H1 (cell line): ENCODE measurements around the gene OR6B2. TPM values are rescaled to one million over a fixed set of nuclear protein-coding genes. Genes with fewer than 3 reads are reported as not detected.

Source experiments
- CTCF ChIA-PET: fragments of 300-600 bp; sonication (Branson Sonifier 250); formaldehyde crosslinking; loops from one replicate; lab custom pipeline; 2021; ENCODE audit not compliant: partially characterized antibody; lab: Charles Lee
- POLR2A ChIA-PET: fragments of 300-600 bp; sonication (Branson Sonifier 250); formaldehyde crosslinking; loops from one replicate; lab custom pipeline; 2021; ENCODE audit warnings: inconsistent platforms; ENCODE audit not compliant: partially characterized antibody; lab: Charles Lee
- DNase-seq, 2 experiments: peaks; one replicate each; pipeline versions ENCODE4 v3.0.0 to v3.0.0-alpha.2; 2010 to 2022; ENCODE audit warnings: low spot score in 2 of 2, low read depth in 1 of 2, mixed read lengths in 1 of 2
- FAIRE-seq: peaks from 2 replicates; lab custom pipeline; 2011; peaks lifted over from hg19 to GRCh38; lab: Jason Lieb, UNC
- H2AFZ ChIP-seq: 2 replicates; pipeline ENCODE4 v1.8.1; 2012; ENCODE audit warnings: low read length, inconsistent platforms
- H2AK5ac ChIP-seq: 2 replicates; pipeline ENCODE4 v1.6.1; 2013; ENCODE audit warnings: low read depth, low read length
- H2BK120ac ChIP-seq: replicated peaks from 2 replicates; pipeline ENCODE3; 2013; ENCODE audit warnings: low read depth, low read length, inconsistent platforms
- H2BK12ac ChIP-seq: 2 replicates; pipeline ENCODE4 v1.6.1; 2013; ENCODE audit warnings: low read depth, low read length
- H2BK15ac ChIP-seq: 2 replicates; pipeline ENCODE4 v1.6.1; 2013; ENCODE audit warnings: low read length
- H2BK20ac ChIP-seq: 2 replicates; pipeline ENCODE4 v1.6.1; 2013; ENCODE audit warnings: low read length
- H2BK5ac ChIP-seq: 2 replicates; pipeline ENCODE4 v1.6.1; 2013; ENCODE audit warnings: low read depth, low read length
- H3K14ac ChIP-seq: 2 replicates; pipeline ENCODE4 v1.6.1; 2013; ENCODE audit warnings: inconsistent platforms; ENCODE audit not compliant: insufficient read length
- H3K18ac ChIP-seq: 2 replicates; pipeline ENCODE4 v1.6.1; 2013; ENCODE audit warnings: low read length; ENCODE audit errors: extremely low read depth
- H3K23ac ChIP-seq: 2 replicates; pipeline ENCODE4 v1.6.1; 2013; ENCODE audit warnings: inconsistent platforms; ENCODE audit not compliant: insufficient read length
- H3K23me2 ChIP-seq: 2 replicates; pipeline ENCODE4 v1.6.1; 2013; ENCODE audit warnings: low read depth, low read length
- H3K27ac ChIP-seq: 2 replicates; pipeline ENCODE4 v1.6.1; 2011; ENCODE audit warnings: low read depth, low read length, inconsistent platforms
- H3K27me3 ChIP-seq, 4 experiments: replicated peaks in 1 of 4; 1 replicate in 1 of 4; 2 replicates in 3 of 4; pipeline versions ENCODE4 v1.6.1 to v1.8.1; 2011 to 2013; ENCODE audit warnings: low read length in 3 of 4, mild to moderate bottlenecking in 3 of 4, inconsistent platforms in 2 of 4, mixed read lengths in 2 of 4, moderate library complexity in 1 of 4; ENCODE audit not compliant: control insufficient read depth in 3 of 4, insufficient read depth in 3 of 4; ENCODE audit errors: extremely low read depth in 1 of 4
- H3K36me3 ChIP-seq, 4 experiments: 2 replicates each; pipeline versions ENCODE4 v1.6.1 to v1.8.1; 2011 to 2013; ENCODE audit warnings: mild to moderate bottlenecking in 4 of 4, low read length in 3 of 4, moderate library complexity in 2 of 4, control low read depth in 1 of 4, inconsistent platforms in 1 of 4; ENCODE audit not compliant: insufficient read depth in 4 of 4, control insufficient read depth in 2 of 4
- H3K4ac ChIP-seq: replicated peaks from 2 replicates; pipeline ENCODE3; 2013; ENCODE audit warnings: low read length, low read depth, mixed read lengths, inconsistent platforms; ENCODE audit not compliant: insufficient read length
- H3K4me1 ChIP-seq, 4 experiments: replicated peaks in 1 of 4; 1 replicate in 1 of 4; 2 replicates in 3 of 4; pipeline versions ENCODE4 v1.6.1 to v1.8.1; 2011 to 2013; ENCODE audit warnings: low read length in 3 of 4, inconsistent platforms in 2 of 4, mixed read lengths in 1 of 4; ENCODE audit not compliant: insufficient read depth in 4 of 4, control insufficient read depth in 3 of 4
- H3K4me2 ChIP-seq, 2 experiments: 2 replicates each; pipeline versions ENCODE4 v1.6.1 to v1.8.1; 2011 to 2013; ENCODE audit warnings: low read depth in 2 of 2, low read length in 2 of 2, control low read depth in 1 of 2, inconsistent platforms in 1 of 2, mild to moderate bottlenecking in 1 of 2; ENCODE audit not compliant: insufficient read depth in 1 of 2
- H3K4me3 ChIP-seq, 4 experiments: fragments of 200-600, 300-600 bp in 1 of 4; sonication (generic), shearing (Covaris generic), sonication (Bioruptor Twin) in 1 of 4; 2 replicates each; pipeline versions ENCODE4 v1.5.1 to v1.8.1; 2011 to 2016; ENCODE audit warnings: low read length in 4 of 4, low read depth in 3 of 4, control low read depth in 2 of 4, inconsistent platforms in 2 of 4, mild to moderate bottlenecking in 2 of 4, mixed read lengths in 1 of 4, moderate library complexity in 1 of 4; ENCODE audit not compliant: insufficient read depth in 2 of 4; ENCODE audit errors: extremely low read depth in 1 of 4
- H3K56ac ChIP-seq: replicated peaks from 2 replicates; pipeline ENCODE3; 2013; ENCODE audit warnings: low read depth, mild to moderate bottlenecking, mixed read lengths, low read length, inconsistent platforms; ENCODE audit not compliant: insufficient read length
- H3K79me1 ChIP-seq: 2 replicates; pipeline ENCODE4 v1.6.1; 2013; ENCODE audit warnings: low read depth, low read length, control low read depth
- H3K79me2 ChIP-seq, 2 experiments: 2 replicates each; pipeline versions ENCODE4 v1.6.1 to v1.8.1; 2012 to 2013; ENCODE audit warnings: low read length in 2 of 2, mild to moderate bottlenecking in 2 of 2, inconsistent platforms in 1 of 2; ENCODE audit not compliant: insufficient read depth in 2 of 2, control insufficient read depth in 1 of 2
- H3K9ac ChIP-seq, 4 experiments: replicated peaks in 1 of 4; 1 replicate in 1 of 4; 2 replicates in 3 of 4; pipeline versions ENCODE4 v1.6.1 to v1.8.1; 2011 to 2013; ENCODE audit warnings: low read depth in 3 of 4, low read length in 3 of 4, control low read depth in 2 of 4, mild to moderate bottlenecking in 2 of 4, moderate library complexity in 2 of 4, inconsistent platforms in 1 of 4; ENCODE audit errors: extremely low read depth in 1 of 4
- H3K9me3 ChIP-seq, 2 experiments: 2 replicates each; pipeline versions ENCODE4 v1.6.1 to v1.8.1; 2012 to 2013; ENCODE audit warnings: mild to moderate bottlenecking in 2 of 2, moderate library complexity in 2 of 2, control low read depth in 1 of 2, inconsistent platforms in 1 of 2, low read depth in 1 of 2, low read length in 1 of 2, mixed read lengths in 1 of 2; ENCODE audit not compliant: insufficient read depth in 2 of 2
- H4K20me1 ChIP-seq, 2 experiments: replicated peaks in 1 of 2; 2 replicates each; pipeline versions ENCODE3 to v1.8.1; 2011 to 2013; ENCODE audit warnings: inconsistent platforms in 2 of 2, low read length in 2 of 2, mild to moderate bottlenecking in 1 of 2; ENCODE audit not compliant: insufficient read depth in 2 of 2, control insufficient read depth in 1 of 2
- H4K5ac ChIP-seq: 2 replicates; pipeline ENCODE4 v1.6.1; 2013; ENCODE audit warnings: low read length, low read depth, mixed read lengths, inconsistent platforms; ENCODE audit not compliant: insufficient read length
- H4K8ac ChIP-seq: 2 replicates; pipeline ENCODE4 v1.8.0; 2013; ENCODE audit warnings: mild to moderate bottlenecking, moderate library complexity, low read length, inconsistent platforms; ENCODE audit not compliant: insufficient read depth; ENCODE audit errors: extremely low read depth
- H4K91ac ChIP-seq: replicated peaks from 2 replicates; pipeline ENCODE3; 2013; ENCODE audit warnings: low read length, mixed read lengths, inconsistent platforms; ENCODE audit not compliant: insufficient read length
- EZH2 ChIP-seq: fragments of 200-600 bp; sonication (generic); IDR thresholded peaks from 2 replicates; pipeline ENCODE4 v1.7.1; 2012; ENCODE audit warnings: low read depth, mild to moderate bottlenecking, moderate library complexity, low read length, inconsistent platforms; ENCODE audit not compliant: severe bottlenecking
- KDM1A ChIP-seq: fragments of 200-600, 300-600 bp; sonication (generic); IDR thresholded peaks from 2 replicates; pipeline ENCODE4 v1.7.1; 2016; ENCODE audit warnings: mild to moderate bottlenecking, low read length, borderline replicate concordance
- WGBS, 2 experiments: shearing (Covaris generic) in 1 of 2; methylation state at CpG; one replicate each; pipeline versions ENCODE4 v1.1.6 to v1.1.7; 2013 to 2015; ENCODE audit warnings: low lambda C conversion rate in 2 of 2, mixed read lengths in 2 of 2, inconsistent platforms in 1 of 2, low coverage in 1 of 2, missing lambda C conversion rate in 1 of 2; ENCODE audit not compliant: insufficient replicate concordance in 2 of 2, insufficient coverage in 1 of 2, insufficient read length in 1 of 2; ENCODE audit errors: extremely low coverage in 1 of 2, missing lambda C conversion rate in 1 of 2; 5-methylcytosine and 5-hydroxymethylcytosine counted together
- polyA plus RNA-seq, 7 experiments: library from polyadenylated mRNA; depleted of rRNA in 3 of 7; stranded (reverse) in 5 of 7; unstranded in 2 of 7; fragments of >200 nt in 5 of 7; fragments of 200-250 nt in 2 of 7; gene quantifications; 1 replicate in 5 of 7; 2 replicates in 1 of 7; 4 replicates in 1 of 7; pipeline versions ENCODE4 v1.2.1 to v1.2.3, GENCODE V29; 2011 to 2013; ENCODE audit warnings: missing spikeins in 2 of 7, mixed read lengths in 2 of 7
- total RNA-seq: library from RNA; stranded (reverse); fragmentation: NEBNext Ultra II Directional; extraction: Animal tissue kit (Norgen Biotek cat#: 25700); gene quantifications from 2 replicates; pipeline ENCODE4 v1.2.1, GENCODE V29; 2021

OR6B2 gene
- total and polyA plus RNA-seq, 2 of the 8 experiments (the other 6 are each of a cell fraction or from before 2014, with no cell fraction given) = not detected

- Histone ChIP-seq H4K91ac (no peak overlapping the region), H3K4me3 (no peak overlapping the region), H2BK120ac (no peak overlapping the region), H3K9ac (no peak overlapping the region), H4K8ac (no peak overlapping the region), H3K23ac (no peak overlapping the region), H3K4ac (no peak overlapping the region), H2BK20ac (no peak overlapping the region), H4K20me1 (no peaks in the 10 kb centered on the region), H3K9me3 (peaks cover 3 to 11% of the 10 kb centered on the region in 2 experiments; a peak in 1 of 4 replicates), H2AK5ac (no peak overlapping the region), H2BK12ac (no peak overlapping the region), H2AFZ (no peak overlapping the region), H3K4me1 (no peaks in the 10 kb centered on the region), H2BK15ac (no peak overlapping the region), H3K79me1 (no peaks in the 10 kb centered on the region), H3K36me3 (no peaks in the 10 kb centered on the region), H3K14ac (no peak overlapping the region), H3K23me2 (no peaks in the 10 kb centered on the region), H3K79me2 (no peaks in the 10 kb centered on the region), H3K27me3 (peaks cover 0 to 3% (median 0%) of the 10 kb centered on the region in 4 experiments; a peak in 1 of 7 replicates), H3K18ac (no peak overlapping the region), H4K5ac (no peak overlapping the region), H3K56ac (no peak overlapping the region), H3K4me2 (no peak overlapping the region), H2BK5ac (no peak overlapping the region), H3K27ac (no peak overlapping the region)
- DNase-seq (no peak), FAIRE-seq (no peak)
- ChIA-PET CTCF (no interaction called here), POLR2A (no interaction called here)
- WGBS, 2 experiments = 83% methylated on average over 6 of the region's 6 CpGs; no CpG with 5 or more reads in 1 of the 2 experiments
- TF ChIP-seq EZH2 = no peak
- TF ChIP-seq KDM1A = no peak
These were observed 11.1 kb upstream of the OR6B2 start for GRCh38 chr2:240041363-240041762.
